Fibroblast of mammary gland (primary cell): ENCODE results near the gene CORO2A.

Source experiments
- DNase-seq: peaks from one replicate; pipeline ENCODE4 v3.0.0-alpha.2; 2010; ENCODE audit warnings: low read depth
- H3K4me3 ChIP-seq: 2 replicates; pipeline ENCODE4 v1.5.1; 2011; ENCODE audit warnings: low read depth, mild to moderate bottlenecking, low read length, moderate library complexity; ENCODE audit not compliant: control insufficient read depth
- TF ChIP-seq, protein P1 (sequence below): conservative IDR thresholded peaks from 2 replicates; pipeline ENCODE4 v1.5.1; 2011; ENCODE audit warnings: low read depth, low read length, inconsistent platforms; ENCODE audit not compliant: control insufficient read depth, insufficient read depth

The CORO2A gene

GRCh38 chr9:98140503-98140902 lies 51.9 kb downstream of the CORO2A start:
- DNase-seq: no peak
- TF ChIP-seq, protein P1, sequence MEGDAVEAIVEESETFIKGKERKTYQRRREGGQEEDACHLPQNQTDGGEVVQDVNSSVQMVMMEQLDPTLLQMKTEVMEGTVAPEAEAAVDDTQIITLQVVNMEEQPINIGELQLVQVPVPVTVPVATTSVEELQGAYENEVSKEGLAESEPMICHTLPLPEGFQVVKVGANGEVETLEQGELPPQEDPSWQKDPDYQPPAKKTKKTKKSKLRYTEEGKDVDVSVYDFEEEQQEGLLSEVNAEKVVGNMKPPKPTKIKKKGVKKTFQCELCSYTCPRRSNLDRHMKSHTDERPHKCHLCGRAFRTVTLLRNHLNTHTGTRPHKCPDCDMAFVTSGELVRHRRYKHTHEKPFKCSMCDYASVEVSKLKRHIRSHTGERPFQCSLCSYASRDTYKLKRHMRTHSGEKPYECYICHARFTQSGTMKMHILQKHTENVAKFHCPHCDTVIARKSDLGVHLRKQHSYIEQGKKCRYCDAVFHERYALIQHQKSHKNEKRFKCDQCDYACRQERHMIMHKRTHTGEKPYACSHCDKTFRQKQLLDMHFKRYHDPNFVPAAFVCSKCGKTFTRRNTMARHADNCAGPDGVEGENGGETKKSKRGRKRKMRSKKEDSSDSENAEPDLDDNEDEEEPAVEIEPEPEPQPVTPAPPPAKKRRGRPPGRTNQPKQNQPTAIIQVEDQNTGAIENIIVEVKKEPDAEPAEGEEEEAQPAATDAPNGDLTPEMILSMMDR: no peak
- no peak overlapping the region for H3K4me3 ChIP-seq

GRCh38 chr9:98136489-98136888 lies 55.9 kb downstream of the CORO2A start:
- TF ChIP-seq, protein P1: no peak
- H3K4me3 ChIP-seq: no peak overlapping the region

DNA sequence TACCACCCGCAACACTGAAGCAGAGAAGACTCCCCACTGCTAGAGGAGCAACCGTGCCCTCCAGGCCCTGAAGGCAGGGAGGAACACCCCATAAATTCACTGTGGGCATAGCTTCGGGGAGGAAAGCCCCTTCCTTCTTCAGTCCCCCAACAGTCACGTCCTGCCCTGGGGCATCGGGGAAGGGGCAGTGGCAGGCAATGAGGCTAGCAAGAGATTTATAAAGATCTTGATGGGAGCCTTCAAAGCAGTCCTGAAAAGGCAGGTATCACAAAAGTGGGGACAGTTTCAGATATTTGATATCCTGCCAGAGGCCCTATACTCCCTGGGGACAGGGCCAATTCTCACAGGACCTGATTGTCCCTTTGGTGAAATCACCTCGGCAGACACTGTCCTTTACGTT lies 56.5 kb downstream of the CORO2A start:
- no peak overlapping the region for H3K4me3 ChIP-seq
- TF ChIP-seq, protein P1: no peak
- no peak for DNase-seq

More at GRCh38 chr9:98136489-98136888, 55.9 kb downstream of the CORO2A start:
- no peak for DNase-seq

GRCh38 chr9:98135558-98135934 lies 56.9 kb downstream of the CORO2A start:
- DNase-seq: no peak
- TF ChIP-seq, protein P1: no peak

DNA sequence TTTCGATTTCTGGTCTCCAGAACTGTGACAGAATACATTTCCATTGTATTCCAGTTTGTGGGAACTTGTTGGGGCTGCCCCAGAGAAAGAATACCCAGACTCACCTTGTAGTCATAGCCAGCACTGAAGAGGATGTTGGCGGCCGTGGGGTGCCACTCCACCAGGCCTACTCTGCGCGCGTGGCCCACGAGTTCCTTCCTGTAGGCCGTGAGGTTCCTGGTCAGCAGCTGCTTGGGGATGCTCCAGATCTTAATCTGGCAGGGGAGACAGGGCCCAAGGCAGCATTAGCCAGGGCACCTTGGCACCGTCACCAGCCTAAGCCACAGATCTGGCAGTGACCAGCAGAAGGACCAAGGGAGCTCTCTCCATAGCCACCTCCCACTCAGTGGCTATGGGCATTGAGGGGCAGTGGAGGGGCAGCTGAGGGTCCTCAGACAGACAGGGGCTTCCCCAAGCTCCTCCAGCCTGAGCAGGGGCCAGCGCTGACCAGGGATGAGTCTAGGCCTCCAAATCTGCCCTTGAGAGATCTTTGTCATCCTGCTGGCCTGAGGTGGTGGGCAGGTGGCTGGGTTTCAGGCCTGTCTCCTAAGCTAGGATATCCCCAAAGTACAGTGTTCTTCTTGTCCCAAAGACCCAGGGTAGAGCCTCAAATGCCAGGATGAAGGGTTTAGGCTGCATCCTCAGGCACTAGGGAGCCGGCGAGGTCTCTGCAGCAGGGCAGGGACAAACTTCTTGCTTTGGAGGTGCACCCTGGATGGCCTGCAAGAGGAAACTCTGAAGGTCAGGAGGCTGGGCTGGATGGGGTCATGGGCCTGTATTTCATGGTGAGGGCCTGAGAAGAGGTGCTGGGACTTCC lies 57.5 kb downstream of the CORO2A start:
- TF ChIP-seq, protein P1: no peak
- H3K4me3 ChIP-seq: no peak overlapping the region
- DNase-seq: no peak

More at GRCh38 chr9:98135558-98135934, 56.9 kb downstream of the CORO2A start:
- H3K4me3 ChIP-seq: no peak overlapping the region

GRCh38 chr9:98132806-98133631 lies 59.4 kb downstream of the CORO2A start:
- no peak for DNase-seq
- TF ChIP-seq, protein P1: no peak
- H3K4me3 ChIP-seq: no peak overlapping the region
